OCI-LY3 (cell line): Measurements from ENCODE around the gene TPRX2.

ENCODE experiments used
- EZH2phosphoT487 ChIP-seq: fragments of 200-600 bp; shearing (Covaris generic); IDR thresholded peaks from 2 replicates; pipeline ENCODE4 v1.6.1; 2018; ENCODE audit warnings: antibody characterized with exemption, mixed run types, low read depth
- TF ChIP-seq, protein P1 (sequence below): fragments of 200-600, 300-600 bp; sonication (generic); IDR thresholded peaks from 2 replicates; pipeline ENCODE4 v1.5.1; 2014; ENCODE audit warnings: antibody characterized with exemption, low read length, low read depth

DNA sequence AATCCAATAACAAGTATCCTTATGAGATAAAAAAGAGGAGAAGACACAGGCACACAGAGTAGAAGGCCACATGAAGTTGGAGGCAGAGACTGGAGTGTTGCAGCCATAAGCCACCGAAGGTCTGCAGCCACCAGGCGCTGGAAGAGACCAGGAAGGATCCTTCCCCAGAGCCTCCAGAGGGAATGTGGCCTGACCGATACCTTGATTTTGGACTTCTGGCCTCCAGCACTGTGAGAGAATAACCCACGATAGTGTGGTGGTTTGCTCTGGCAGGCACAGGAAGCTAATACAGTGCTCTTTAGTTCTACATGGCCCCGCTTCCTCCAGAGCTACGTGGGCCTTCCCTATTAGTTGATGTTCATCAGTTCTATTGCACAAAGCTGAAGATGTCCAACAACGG lies 42.3 kb downstream of the TPRX2 start:
- TF ChIP-seq, protein P1, sequence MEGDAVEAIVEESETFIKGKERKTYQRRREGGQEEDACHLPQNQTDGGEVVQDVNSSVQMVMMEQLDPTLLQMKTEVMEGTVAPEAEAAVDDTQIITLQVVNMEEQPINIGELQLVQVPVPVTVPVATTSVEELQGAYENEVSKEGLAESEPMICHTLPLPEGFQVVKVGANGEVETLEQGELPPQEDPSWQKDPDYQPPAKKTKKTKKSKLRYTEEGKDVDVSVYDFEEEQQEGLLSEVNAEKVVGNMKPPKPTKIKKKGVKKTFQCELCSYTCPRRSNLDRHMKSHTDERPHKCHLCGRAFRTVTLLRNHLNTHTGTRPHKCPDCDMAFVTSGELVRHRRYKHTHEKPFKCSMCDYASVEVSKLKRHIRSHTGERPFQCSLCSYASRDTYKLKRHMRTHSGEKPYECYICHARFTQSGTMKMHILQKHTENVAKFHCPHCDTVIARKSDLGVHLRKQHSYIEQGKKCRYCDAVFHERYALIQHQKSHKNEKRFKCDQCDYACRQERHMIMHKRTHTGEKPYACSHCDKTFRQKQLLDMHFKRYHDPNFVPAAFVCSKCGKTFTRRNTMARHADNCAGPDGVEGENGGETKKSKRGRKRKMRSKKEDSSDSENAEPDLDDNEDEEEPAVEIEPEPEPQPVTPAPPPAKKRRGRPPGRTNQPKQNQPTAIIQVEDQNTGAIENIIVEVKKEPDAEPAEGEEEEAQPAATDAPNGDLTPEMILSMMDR = no peak
- TF ChIP-seq EZH2phosphoT487 = no peak
